Uterus (tissue), 4 donors: ENCODE results near the gene MANEA. TPM values are rescaled to one million over a fixed set of nuclear protein-coding genes. Genes with fewer than 3 reads are reported as not detected.
"Not testable (repeated sequence)": the region's sequence is repeated elsewhere in the genome, so short reads cannot be mapped to it uniquely, and the experiment has no call there.

ENCODE experiments used
- DNase-seq, 2 donors: peaks; one replicate each; pipeline ENCODE4 v3.0.0-alpha.2; 2019 to 2020
- H3K27ac ChIP-seq, 2 donors: fragments of 200-600 bp; sonication (generic); 1 replicate in 1 of 2; 2 replicates in 1 of 2; pipeline ENCODE4 v1.5.1; 2016 to 2018
- H3K27me3 ChIP-seq, 2 donors: fragments of 200-600 bp; sonication (generic); one replicate each; pipeline ENCODE4 v1.5.1; 2018 to 2019; ENCODE audit warnings: control low read depth in 1 of 2
- H3K36me3 ChIP-seq, 2 donors: fragments of 200-600 bp; sonication (generic); one replicate each; pipeline ENCODE4 v1.5.1; 2019; ENCODE audit warnings: control low read depth in 1 of 2
- H3K4me1 ChIP-seq, 2 donors: fragments of 200-600 bp; sonication (generic); one replicate each; pipeline ENCODE4 v1.5.1; 2018 to 2019; ENCODE audit warnings: control low read depth in 1 of 2
- H3K4me3 ChIP-seq, 2 donors: fragments of 200-600 bp; sonication (generic); 1 replicate in 1 of 2; 2 replicates in 1 of 2; pipeline ENCODE4 v1.5.1; 2018 to 2019; ENCODE audit warnings: mild to moderate bottlenecking in 1 of 2
- H3K9me3 ChIP-seq, 2 donors: fragments of 200-600 bp; sonication (generic); one replicate each; pipeline ENCODE4 v1.5.1; 2019; ENCODE audit warnings: control low read depth in 1 of 2
- CTCF ChIP-seq, 4 experiments: fragments of 200-600 bp in 2 of 4; fragments of 450-650 bp in 2 of 4; sonication (generic) in 2 of 4; IDR thresholded peaks; one replicate each; pipeline ENCODE4 v1.5.1; 2016 to 2019; ENCODE audit warnings: antibody characterized with exemption in 4 of 4, mild to moderate bottlenecking in 2 of 4, moderate library complexity in 1 of 4
- POLR2A ChIP-seq, 2 donors: fragments of 450-650 bp; IDR thresholded peaks; one replicate each; pipeline ENCODE4 v1.6.1; 2016; ENCODE audit warnings: antibody characterized with exemption in 2 of 2, mild to moderate bottlenecking in 1 of 2, moderate library complexity in 1 of 2
- intact Hi-C: fragments of 100-400 bp; cut with DNase I; formaldehyde crosslinking; loops from one replicate; pipeline ENCODE4 v1.15.1; 2023; ENCODE audit warnings: low total_unique reads
- total RNA-seq, 4 donors: library from RNA; depleted of rRNA in 3 of 4; stranded (reverse); fragments of >200 nt in 3 of 4; gene quantifications; one replicate each; pipeline versions ENCODE4 v1.1.0 to v1.2.4, GENCODE V29; 2014 to 2023
- donor health status: DM: yes; HTN: yes; CAD: no.

The MANEA gene
- total RNA-seq, 4 donors from 2014 or later = 7.4 to 30.5 (median 10.7) TPM

- intact Hi-C loops = no loop called here
- TF ChIP-seq CTCF (IDR thresholded peaks at IDR 0.05) = no peak
- no peak for TF ChIP-seq POLR2A (IDR thresholded peaks at IDR 0.05)
- Histone ChIP-seq H3K9me3 (peaks cover 0 to 5% of the 10 kb centered on the region in 2 donors), H3K36me3 (no peaks in the 10 kb centered on the region), H3K27me3 (no peaks in the 10 kb centered on the region), H3K27ac (no peak overlapping the region), H3K4me1 (no peaks in the 10 kb centered on the region), H3K4me3 (no peak overlapping the region)
- no peak for DNase-seq
These were observed 3.7 kb downstream of the MANEA start for GRCh38 chr6:95581073-95581472.

GRCh38 chr6:95584226-95584625 is 6.9 kb downstream of the MANEA start:
- DNase-seq, H3K4me1 ChIP-seq, H3K4me3 ChIP-seq, H3K9me3 ChIP-seq, H3K36me3 ChIP-seq, intact Hi-C loops, H3K27ac ChIP-seq, H3K27me3 ChIP-seq: not testable (repeated sequence)

- H3K27ac ChIP-seq = no peak overlapping the region
- intact Hi-C loops = no loop called here
- no peaks in the 10 kb centered on the region for H3K27me3 ChIP-seq
- H3K4me1 ChIP-seq = no peaks in the 10 kb centered on the region
- no peak overlapping the region for H3K4me3 ChIP-seq
- H3K36me3 ChIP-seq = no peaks in the 10 kb centered on the region
- DNase-seq = no peak
- H3K9me3 ChIP-seq = peaks cover 0 to 5% of the 10 kb centered on the region in 2 donors
- TF ChIP-seq CTCF (IDR thresholded peaks at IDR 0.05) (no peak), POLR2A (IDR thresholded peaks at IDR 0.05) (no peak)
These were observed 10.7 kb downstream of the MANEA start for GRCh38 chr6:95587989-95588388.

- Histone ChIP-seq H3K27ac (no peak overlapping the region), H3K27me3 (no peaks in the 10 kb centered on the region), H3K4me1 (no peaks in the 10 kb centered on the region), H3K9me3 (peaks cover 0 to 5% of the 10 kb centered on the region in 2 donors), H3K36me3 (no peaks in the 10 kb centered on the region), H3K4me3 (no peak overlapping the region)
- DNase-seq = no peak
- intact Hi-C loops = no loop called here
- no peak for TF ChIP-seq POLR2A (IDR thresholded peaks at IDR 0.05)
These were observed 11.7 kb downstream of the MANEA start for GRCh38 chr6:95589067-95589466.

GRCh38 chr6:95589826-95590570 is 12.7 kb downstream of the MANEA start:
- H3K9me3 ChIP-seq = no peaks in the 10 kb centered on the region
- TF ChIP-seq POLR2A (IDR thresholded peaks at IDR 0.05) (no peak), CTCF (IDR thresholded peaks at IDR 0.05) (no peak)
- no peak for DNase-seq
- no peaks in the 10 kb centered on the region for H3K36me3 ChIP-seq
- H3K4me1 ChIP-seq = no peaks in the 10 kb centered on the region
- H3K27ac ChIP-seq = no peak overlapping the region
- no peak overlapping the region for H3K4me3 ChIP-seq
- intact Hi-C loops = no loop called here
- H3K27me3 ChIP-seq = no peaks in the 10 kb centered on the region

- Histone ChIP-seq H3K4me1 (no peaks in the 10 kb centered on the region), H3K36me3 (no peaks in the 10 kb centered on the region), H3K27me3 (no peaks in the 10 kb centered on the region), H3K27ac (no peak overlapping the region), H3K9me3 (no peaks in the 10 kb centered on the region), H3K4me3 (no peak overlapping the region)
- no peak for TF ChIP-seq CTCF (IDR thresholded peaks at IDR 0.05)
- TF ChIP-seq POLR2A (IDR thresholded peaks at IDR 0.05) = no peak
- intact Hi-C loops = no loop called here
- no peak for DNase-seq
These were observed 15.7 kb downstream of the MANEA start for GRCh38 chr6:95593025-95593424.
